ENCODE measurements around the gene EDA.

DNA sequence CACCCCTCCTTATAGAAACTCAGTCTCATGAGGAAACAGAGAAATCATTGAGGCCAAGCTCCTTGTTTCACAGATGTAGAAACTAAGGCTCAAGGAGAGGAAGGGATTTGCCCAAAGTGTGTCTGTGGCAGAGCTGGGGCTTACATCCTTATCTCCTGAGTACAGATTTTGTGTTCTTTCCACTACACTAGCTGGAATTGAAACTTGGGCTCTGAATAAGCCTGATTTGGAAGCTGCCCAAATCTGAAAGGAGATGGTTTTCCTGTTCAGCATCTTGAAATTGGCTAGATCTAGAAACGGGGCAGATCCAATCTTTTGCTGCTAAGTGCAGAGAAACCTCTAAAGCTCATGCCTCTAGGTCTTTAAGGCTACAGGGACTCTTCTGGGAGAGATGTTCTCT, 409.6 kb downstream of the EDA start:
- TF ChIP-seq, protein P1, sequence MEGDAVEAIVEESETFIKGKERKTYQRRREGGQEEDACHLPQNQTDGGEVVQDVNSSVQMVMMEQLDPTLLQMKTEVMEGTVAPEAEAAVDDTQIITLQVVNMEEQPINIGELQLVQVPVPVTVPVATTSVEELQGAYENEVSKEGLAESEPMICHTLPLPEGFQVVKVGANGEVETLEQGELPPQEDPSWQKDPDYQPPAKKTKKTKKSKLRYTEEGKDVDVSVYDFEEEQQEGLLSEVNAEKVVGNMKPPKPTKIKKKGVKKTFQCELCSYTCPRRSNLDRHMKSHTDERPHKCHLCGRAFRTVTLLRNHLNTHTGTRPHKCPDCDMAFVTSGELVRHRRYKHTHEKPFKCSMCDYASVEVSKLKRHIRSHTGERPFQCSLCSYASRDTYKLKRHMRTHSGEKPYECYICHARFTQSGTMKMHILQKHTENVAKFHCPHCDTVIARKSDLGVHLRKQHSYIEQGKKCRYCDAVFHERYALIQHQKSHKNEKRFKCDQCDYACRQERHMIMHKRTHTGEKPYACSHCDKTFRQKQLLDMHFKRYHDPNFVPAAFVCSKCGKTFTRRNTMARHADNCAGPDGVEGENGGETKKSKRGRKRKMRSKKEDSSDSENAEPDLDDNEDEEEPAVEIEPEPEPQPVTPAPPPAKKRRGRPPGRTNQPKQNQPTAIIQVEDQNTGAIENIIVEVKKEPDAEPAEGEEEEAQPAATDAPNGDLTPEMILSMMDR (IDR thresholded peaks at IDR 0.05): no peak
- TF ChIP-seq POLR2AphosphoS5 (IDR thresholded peaks at IDR 0.05) (no peak), POLR2A (IDR thresholded peaks at IDR 0.05) (no peak), EP300 (IDR thresholded peaks at IDR 0.05) (no peak)
